RWPE2 (cell line): ENCODE measurements around the gene GFOD2.

Experiments
- ATAC-seq: fragments of 200-7000 bp; cut with Tn5 transposase; 3 replicates; pipeline ENCODE4 v1.9.1; 2021; ENCODE audit warnings: low read depth
- DNase-seq: peaks from one replicate; pipeline ENCODE4 v3.0.0-alpha.2; 2020; ENCODE audit warnings: low spot score
- H3K27ac ChIP-seq: fragments of 450-650 bp; 2 replicates; pipeline ENCODE4 v1.5.1; 2017; ENCODE audit warnings: mild to moderate bottlenecking; ENCODE audit not compliant: poor library complexity, severe bottlenecking
- H3K27me3 ChIP-seq: fragments of 250-450 bp; sonication (Bioruptor Pico); 2 replicates; pipeline ENCODE4 v1.5.1; 2021; ENCODE audit warnings: mild to moderate bottlenecking, moderate library complexity; ENCODE audit not compliant: insufficient read depth, poor library complexity, severe bottlenecking
- H3K36me3 ChIP-seq: fragments of 250-450 bp; sonication (Bioruptor Pico); 2 replicates; pipeline ENCODE4 v1.5.1; 2020; ENCODE audit warnings: low read depth, mild to moderate bottlenecking, moderate library complexity
- H3K4me1 ChIP-seq: fragments of 250-450 bp; sonication (Bioruptor Pico); 2 replicates; pipeline ENCODE4 v1.5.1; 2021; ENCODE audit warnings: mild to moderate bottlenecking, moderate library complexity; ENCODE audit not compliant: insufficient read depth, poor library complexity, severe bottlenecking
- H3K4me3 ChIP-seq: fragments of 250-450 bp; sonication (Bioruptor Pico); 2 replicates; pipeline ENCODE4 v1.5.1; 2021; ENCODE audit warnings: mild to moderate bottlenecking, moderate library complexity; ENCODE audit not compliant: severe bottlenecking
- H3K9me3 ChIP-seq: fragments of 250-450 bp; sonication (Bioruptor Pico); 2 replicates; pipeline ENCODE4 v1.5.1; 2021; ENCODE audit warnings: mild to moderate bottlenecking, moderate library complexity; ENCODE audit not compliant: severe bottlenecking
- TF ChIP-seq, protein P1 (sequence below): fragments of 450-650 bp; IDR thresholded peaks from one replicate; pipeline ENCODE4 v1.5.1; 2017; ENCODE audit warnings: mild to moderate bottlenecking, moderate library complexity; ENCODE audit not compliant: poor library complexity, severe bottlenecking

The GFOD2 gene

GRCh38 chr16:67648764-67649407 is 70.2 kb downstream of the GFOD2 start:
- ATAC-seq (no peak), DNase-seq (no peak)
- Histone ChIP-seq H3K4me3 (no peak overlapping the region), H3K27me3 (peaks cover 82% of the 10 kb centered on the region), H3K27ac (no peak overlapping the region), H3K36me3 (no peaks in the 10 kb centered on the region), H3K9me3 (no peaks in the 10 kb centered on the region), H3K4me1 (no peaks in the 10 kb centered on the region)
- TF ChIP-seq, protein P1, sequence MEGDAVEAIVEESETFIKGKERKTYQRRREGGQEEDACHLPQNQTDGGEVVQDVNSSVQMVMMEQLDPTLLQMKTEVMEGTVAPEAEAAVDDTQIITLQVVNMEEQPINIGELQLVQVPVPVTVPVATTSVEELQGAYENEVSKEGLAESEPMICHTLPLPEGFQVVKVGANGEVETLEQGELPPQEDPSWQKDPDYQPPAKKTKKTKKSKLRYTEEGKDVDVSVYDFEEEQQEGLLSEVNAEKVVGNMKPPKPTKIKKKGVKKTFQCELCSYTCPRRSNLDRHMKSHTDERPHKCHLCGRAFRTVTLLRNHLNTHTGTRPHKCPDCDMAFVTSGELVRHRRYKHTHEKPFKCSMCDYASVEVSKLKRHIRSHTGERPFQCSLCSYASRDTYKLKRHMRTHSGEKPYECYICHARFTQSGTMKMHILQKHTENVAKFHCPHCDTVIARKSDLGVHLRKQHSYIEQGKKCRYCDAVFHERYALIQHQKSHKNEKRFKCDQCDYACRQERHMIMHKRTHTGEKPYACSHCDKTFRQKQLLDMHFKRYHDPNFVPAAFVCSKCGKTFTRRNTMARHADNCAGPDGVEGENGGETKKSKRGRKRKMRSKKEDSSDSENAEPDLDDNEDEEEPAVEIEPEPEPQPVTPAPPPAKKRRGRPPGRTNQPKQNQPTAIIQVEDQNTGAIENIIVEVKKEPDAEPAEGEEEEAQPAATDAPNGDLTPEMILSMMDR: no peak

DNA sequence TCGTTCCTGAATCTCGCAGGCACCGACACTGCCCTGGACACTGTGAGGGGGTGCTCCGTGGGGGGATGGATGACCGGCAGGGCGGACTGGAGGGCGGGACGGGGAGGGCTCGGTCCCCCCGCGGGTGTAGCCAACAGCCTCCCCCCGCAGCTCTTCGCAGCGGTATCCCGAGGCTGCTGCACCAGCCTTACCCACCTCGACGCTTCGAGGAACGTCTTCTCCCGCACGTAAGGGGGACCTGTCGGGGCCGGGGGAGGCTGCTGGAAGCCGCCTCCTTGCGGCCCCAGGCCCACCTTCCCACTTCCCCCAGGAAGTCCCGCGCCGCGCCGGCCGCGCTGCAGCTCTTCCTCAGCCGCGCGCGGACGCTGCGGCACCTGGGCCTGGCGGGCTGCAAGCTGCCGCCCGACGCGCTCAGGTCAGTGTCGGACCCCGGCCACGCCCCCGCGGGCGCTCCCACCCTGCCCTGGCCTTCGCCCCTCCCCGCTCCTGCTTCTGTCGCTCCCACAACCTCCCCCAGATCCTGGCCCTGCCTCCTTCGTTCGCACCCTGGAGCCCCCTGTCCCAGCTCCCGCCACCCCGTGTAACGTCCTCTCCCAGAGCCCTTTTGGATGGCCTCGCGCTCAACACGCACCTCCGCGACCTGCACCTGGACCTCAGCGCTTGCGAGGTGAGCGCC is 70.9 kb downstream of the GFOD2 start:
- ATAC-seq (no peak), DNase-seq (no peak)
- Histone ChIP-seq H3K36me3 (no peaks in the 10 kb centered on the region), H3K27me3 (peaks cover 75% of the 10 kb centered on the region), H3K9me3 (no peaks in the 10 kb centered on the region), H3K4me1 (no peaks in the 10 kb centered on the region), H3K4me3 (no peak overlapping the region), H3K27ac (no peak overlapping the region)
- TF ChIP-seq, protein P1: no peak

- no peak for ATAC-seq
- Histone ChIP-seq H3K27me3 (peaks cover 73% of the 10 kb centered on the region), H3K4me3 (no peak overlapping the region), H3K9me3 (no peaks in the 10 kb centered on the region), H3K4me1 (no peaks in the 10 kb centered on the region), H3K36me3 (no peaks in the 10 kb centered on the region), H3K27ac (no peak overlapping the region)
- no peak for DNase-seq
- TF ChIP-seq, protein P1: no peak
Observed at GRCh38 chr16:67647681-67648080, 71.4 kb downstream of the GFOD2 start.

DNA sequence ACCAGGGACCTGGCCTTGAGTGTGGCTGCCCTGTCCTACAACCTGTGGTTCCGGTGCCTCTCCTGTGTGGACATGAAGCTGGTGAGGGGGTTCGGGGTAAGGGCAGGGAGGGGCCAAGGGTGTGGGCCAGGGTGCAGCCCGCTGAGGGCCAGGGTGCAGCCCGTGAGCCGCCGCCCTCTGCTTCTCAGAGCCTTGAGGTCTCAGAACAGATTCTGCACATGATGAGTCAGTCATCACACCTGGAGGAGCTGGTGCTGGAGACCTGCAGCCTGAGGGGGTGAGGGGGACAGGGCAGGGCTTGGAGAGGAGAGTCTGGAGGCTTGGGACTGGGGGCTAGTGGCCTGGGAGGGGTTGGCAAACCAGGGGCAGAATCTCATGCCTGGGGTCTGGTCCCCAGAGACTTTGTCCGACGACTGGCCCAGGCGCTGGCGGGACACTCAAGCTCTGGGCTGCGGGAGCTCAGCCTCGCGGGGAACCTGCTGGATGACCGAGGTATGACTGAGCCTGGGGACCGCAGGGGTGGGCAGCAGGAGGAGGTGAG is 71.9 kb downstream of the GFOD2 start:
- DNase-seq: no peak
- Histone ChIP-seq H3K4me1 (no peaks in the 10 kb centered on the region), H3K9me3 (no peaks in the 10 kb centered on the region), H3K27ac (no peak overlapping the region), H3K36me3 (no peaks in the 10 kb centered on the region), H3K4me3 (no peak overlapping the region), H3K27me3 (peaks cover 69% of the 10 kb centered on the region)
- peak; percentile 66 for ATAC-seq
- TF ChIP-seq, protein P1: no peak
